Panc1 (cell line): ENCODE data around the gene HS1BP3.

Experiments
- POLR2AphosphoS5 ChIP-seq: IDR thresholded peaks from 2 replicates; pipeline ENCODE4 v1.6.1; 2012; ENCODE audit warnings: mild to moderate bottlenecking, low read depth, low read length, moderate library complexity
- TF ChIP-seq, protein P1 (sequence below): fragments of 450-650 bp; IDR thresholded peaks from 2 replicates; pipeline ENCODE4 v1.5.1; 2017; ENCODE audit warnings: mild to moderate bottlenecking

DNA sequence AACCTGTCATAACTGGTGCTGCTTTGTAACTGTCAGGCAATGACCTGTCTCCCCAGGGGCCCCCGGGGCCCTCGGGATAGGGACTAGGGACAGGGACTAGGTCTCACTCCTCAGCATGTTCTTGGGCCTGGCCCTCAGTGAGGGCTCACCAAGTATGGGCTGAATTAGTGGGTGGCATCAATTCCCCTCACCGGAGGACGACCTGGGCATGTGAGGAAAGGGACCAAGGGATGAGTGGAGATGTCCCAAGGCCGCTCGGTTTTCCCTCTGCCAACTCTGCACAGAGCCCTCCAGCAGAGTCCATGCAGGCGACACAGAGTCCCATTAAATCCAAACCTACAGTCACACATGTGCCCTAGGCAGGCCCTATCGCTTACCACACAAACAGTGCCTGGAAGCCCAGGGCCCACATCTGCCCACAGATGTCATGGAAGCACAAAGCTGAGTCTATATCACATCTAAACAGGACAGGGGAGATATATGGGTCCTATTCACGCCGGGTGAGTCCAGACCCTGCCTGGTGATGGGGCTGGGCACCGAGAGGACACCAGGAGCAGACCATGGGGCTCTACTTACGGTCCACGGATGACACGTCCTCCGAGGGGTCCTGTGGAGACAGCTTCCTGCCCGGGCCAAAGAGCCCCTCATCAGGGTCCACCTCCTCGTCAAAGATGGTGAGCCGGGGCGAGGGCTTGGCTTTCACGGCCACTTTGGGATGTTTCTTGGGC is 26.6 kb downstream of the HS1BP3 start:
- TF ChIP-seq, protein P1, sequence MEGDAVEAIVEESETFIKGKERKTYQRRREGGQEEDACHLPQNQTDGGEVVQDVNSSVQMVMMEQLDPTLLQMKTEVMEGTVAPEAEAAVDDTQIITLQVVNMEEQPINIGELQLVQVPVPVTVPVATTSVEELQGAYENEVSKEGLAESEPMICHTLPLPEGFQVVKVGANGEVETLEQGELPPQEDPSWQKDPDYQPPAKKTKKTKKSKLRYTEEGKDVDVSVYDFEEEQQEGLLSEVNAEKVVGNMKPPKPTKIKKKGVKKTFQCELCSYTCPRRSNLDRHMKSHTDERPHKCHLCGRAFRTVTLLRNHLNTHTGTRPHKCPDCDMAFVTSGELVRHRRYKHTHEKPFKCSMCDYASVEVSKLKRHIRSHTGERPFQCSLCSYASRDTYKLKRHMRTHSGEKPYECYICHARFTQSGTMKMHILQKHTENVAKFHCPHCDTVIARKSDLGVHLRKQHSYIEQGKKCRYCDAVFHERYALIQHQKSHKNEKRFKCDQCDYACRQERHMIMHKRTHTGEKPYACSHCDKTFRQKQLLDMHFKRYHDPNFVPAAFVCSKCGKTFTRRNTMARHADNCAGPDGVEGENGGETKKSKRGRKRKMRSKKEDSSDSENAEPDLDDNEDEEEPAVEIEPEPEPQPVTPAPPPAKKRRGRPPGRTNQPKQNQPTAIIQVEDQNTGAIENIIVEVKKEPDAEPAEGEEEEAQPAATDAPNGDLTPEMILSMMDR = no peak
- no peak for TF ChIP-seq POLR2AphosphoS5
